HG03039 (cell line): ENCODE data around the gene LCAT.
"Not testable (repeated sequence)": the region's sequence is repeated elsewhere in the genome, so short reads cannot be mapped to it uniquely, and the experiment has no call there.

Source experiments
- ATAC-seq: cut with Tn5 transposase; IDR thresholded peaks from one replicate; pipeline ENCODE4 v1.9.1; 2021; ENCODE audit warnings: mild to moderate bottlenecking, moderate library complexity; ENCODE audit not compliant: unreplicated experiment

The LCAT gene

GRCh38 chr16:67950335-67950843, 6.5 kb upstream of the LCAT start:
- no peak for ATAC-seq

- no peak for ATAC-seq
Measured at GRCh38 chr16:67949645-67950044, 5.7 kb upstream of the LCAT start.

- ATAC-seq: no peak
Measured at GRCh38 chr16:67948015-67948414, 4.1 kb upstream of the LCAT start.

- no peak for ATAC-seq
Measured at GRCh38 chr16:67946966-67947558, 3.1 kb upstream of the LCAT start.

- no peak for ATAC-seq
Measured at GRCh38 chr16:67946128-67946569, 2.2 kb upstream of the LCAT start.

GRCh38 chr16:67945392-67945933, 1.5 kb upstream of the LCAT start:
- ATAC-seq: no peak

- ATAC-seq: no peak
Measured at GRCh38 chr16:67944690-67945391, 921 bp upstream of the LCAT start.

GRCh38 chr16:67943256-67943618, 683 bp downstream of the LCAT start:
- ATAC-seq: no peak

GRCh38 chr16:67942510-67943255, 1.2 kb downstream of the LCAT start:
- no peak for ATAC-seq

- no peak for ATAC-seq
Measured at GRCh38 chr16:67942200-67942509, 1.8 kb downstream of the LCAT start.

- no peak for ATAC-seq
Measured at GRCh38 chr16:67941469-67942199, 2.3 kb downstream of the LCAT start.

GRCh38 chr16:67940446-67941089, 3.4 kb downstream of the LCAT start:
- ATAC-seq: no peak

GRCh38 chr16:67939507-67940445, 4.1 kb downstream of the LCAT start:
- no peak for ATAC-seq

- not testable (repeated sequence) for ATAC-seq
Measured at GRCh38 chr16:67937713-67938112, 6.2 kb downstream of the LCAT start.

GRCh38 chr16:67936880-67937605, 6.9 kb downstream of the LCAT start:
- ATAC-seq: no peak

GRCh38 chr16:67936124-67936879, 7.6 kb downstream of the LCAT start, which contains the start of gene PSMB10:
Gene PSMB10 (minus strand): TSS chr16:67936850. CDS start chr16:67936749, 101 bp downstream.
- no peak for ATAC-seq

- ATAC-seq: peak; percentile 90
Measured at GRCh38 chr16:67935402-67936123, 8.4 kb downstream of the LCAT start.

- ATAC-seq: no peak
Measured at GRCh38 chr16:67935101-67935401, 8.9 kb downstream of the LCAT start.
